AG04450 (cell line): ENCODE data around the gene TCEA2. TPM values are rescaled to one million over a fixed set of nuclear protein-coding genes. Genes with fewer than 3 reads are reported as not detected.
"Not testable (repeated sequence)": the region's sequence is repeated elsewhere in the genome, so short reads cannot be mapped to it uniquely, and the experiment has no call there.

ENCODE experiments used
- CTCF ChIA-PET: fragments of 300-600, 350-600 bp; formaldehyde crosslinking; extraction: SDS; loops from one replicate; lab custom pipeline; 2022; ENCODE audit warnings: antibody characterized with exemption, inconsistent platforms; lab: Charles Lee
- POLR2A ChIA-PET: fragments of 350-600 bp; formaldehyde crosslinking; extraction: SDS; loops from one replicate; lab custom pipeline; 2021; ENCODE audit warnings: antibody characterized with exemption, inconsistent platforms; lab: Yijun Ruan, JAX
- DNase-seq: peaks from one replicate; pipeline ENCODE4 v3.0.0-alpha.2; 2011; ENCODE audit warnings: low read depth, low spot score
- H3K27ac ChIP-seq: one replicate; pipeline ENCODE4 v1.5.1; 2012; ENCODE audit warnings: low read depth, low read length, control low read depth
- H3K27me3 ChIP-seq: one replicate; pipeline ENCODE4 v1.6.0; 2012; ENCODE audit warnings: low read length; ENCODE audit not compliant: control insufficient read depth, insufficient read depth
- H3K4me3 ChIP-seq: 2 replicates; pipeline ENCODE4 v1.5.1; 2011; ENCODE audit warnings: mild to moderate bottlenecking, low read depth, low read length, control low read depth
- H3K9me3 ChIP-seq: 2 replicates; pipeline ENCODE4 v1.5.1; 2012; ENCODE audit warnings: low read length; ENCODE audit not compliant: control insufficient read depth, insufficient read depth
- polyA plus RNA-seq: library from polyadenylated mRNA; depleted of rRNA; stranded (reverse); fragments of >200 nt; gene quantifications from 2 replicates; pipeline ENCODE4 v1.2.3, GENCODE V29; 2011
- TF ChIP-seq, protein P1 (sequence below): IDR thresholded peaks from 2 replicates; pipeline ENCODE4 v1.5.1; 2011; ENCODE audit warnings: low read depth, low read length, control low read depth, inconsistent platforms

Gene TCEA2
- polyA plus RNA-seq, 1 experiment = 12.8 TPM

DNA sequence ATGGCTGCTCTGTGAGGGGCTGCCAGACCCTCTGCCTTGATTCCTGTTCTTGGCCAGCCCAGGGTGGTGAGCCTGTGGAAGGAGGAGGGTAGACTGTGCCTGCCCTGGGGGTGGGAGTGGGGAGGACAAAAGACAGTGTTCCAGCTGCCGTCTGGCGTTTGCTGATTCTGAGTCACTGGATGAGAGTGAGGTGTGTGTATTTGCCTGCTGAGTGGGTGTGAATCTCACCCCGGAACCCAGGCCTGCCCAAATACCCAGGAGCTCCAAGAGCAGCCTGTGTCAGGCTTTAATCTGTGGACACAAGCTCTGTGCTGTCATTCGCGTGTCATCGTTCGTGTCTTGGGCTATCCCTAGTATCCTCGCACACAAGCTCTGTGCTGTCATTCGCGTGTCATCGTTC is 23.8 kb downstream of the TCEA2 start:
- CTCF ChIA-PET = no interaction called here
- DNase-seq = no peak

DNA sequence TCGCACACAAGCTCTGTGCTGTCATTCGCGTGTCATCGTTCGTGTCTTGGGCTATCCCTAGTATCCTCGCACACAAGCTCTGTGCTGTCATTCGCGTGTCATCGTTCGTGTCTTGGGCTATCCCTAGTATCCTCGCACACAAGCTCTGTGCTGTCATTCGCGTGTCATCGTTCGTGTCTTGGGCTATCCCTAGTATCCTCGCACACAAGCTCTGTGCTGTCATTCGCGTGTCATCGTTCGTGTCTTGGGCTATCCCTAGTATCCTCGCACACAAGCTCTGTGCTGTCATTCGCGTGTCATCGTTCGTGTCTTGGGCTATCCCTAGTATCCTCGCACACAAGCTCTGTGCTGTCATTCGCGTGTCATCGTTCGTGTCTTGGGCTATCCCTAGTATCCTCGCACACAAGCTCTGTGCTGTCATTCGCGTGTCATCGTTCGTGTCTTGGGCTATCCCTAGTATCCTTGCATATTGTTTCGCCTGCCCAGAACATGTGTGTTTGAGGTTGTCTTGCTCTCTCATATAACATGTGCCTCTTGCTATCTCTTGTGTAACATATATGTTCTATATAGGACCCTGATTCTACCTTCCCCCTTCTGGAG is 24.3 kb downstream of the TCEA2 start:
- POLR2A ChIA-PET, CTCF ChIA-PET, DNase-seq, H3K27ac ChIP-seq, H3K4me3 ChIP-seq: not testable (repeated sequence)
- H3K9me3 ChIP-seq = peaks cover 15% of the 10 kb centered on the region
- peaks cover 39% of the 10 kb centered on the region for H3K27me3 ChIP-seq

More for the DNA sequence above, 23.8 kb downstream of the TCEA2 start:
- H3K4me3 ChIP-seq = no peak overlapping the region
- H3K9me3 ChIP-seq = peaks cover 15% of the 10 kb centered on the region
- POLR2A ChIA-PET = interaction anchor here (0.6 kb wide), 1 partner anchor 137 kb away, joined by 3 read pairs; no protein-coding TSS in a partner anchor
- TF ChIP-seq, protein P1, sequence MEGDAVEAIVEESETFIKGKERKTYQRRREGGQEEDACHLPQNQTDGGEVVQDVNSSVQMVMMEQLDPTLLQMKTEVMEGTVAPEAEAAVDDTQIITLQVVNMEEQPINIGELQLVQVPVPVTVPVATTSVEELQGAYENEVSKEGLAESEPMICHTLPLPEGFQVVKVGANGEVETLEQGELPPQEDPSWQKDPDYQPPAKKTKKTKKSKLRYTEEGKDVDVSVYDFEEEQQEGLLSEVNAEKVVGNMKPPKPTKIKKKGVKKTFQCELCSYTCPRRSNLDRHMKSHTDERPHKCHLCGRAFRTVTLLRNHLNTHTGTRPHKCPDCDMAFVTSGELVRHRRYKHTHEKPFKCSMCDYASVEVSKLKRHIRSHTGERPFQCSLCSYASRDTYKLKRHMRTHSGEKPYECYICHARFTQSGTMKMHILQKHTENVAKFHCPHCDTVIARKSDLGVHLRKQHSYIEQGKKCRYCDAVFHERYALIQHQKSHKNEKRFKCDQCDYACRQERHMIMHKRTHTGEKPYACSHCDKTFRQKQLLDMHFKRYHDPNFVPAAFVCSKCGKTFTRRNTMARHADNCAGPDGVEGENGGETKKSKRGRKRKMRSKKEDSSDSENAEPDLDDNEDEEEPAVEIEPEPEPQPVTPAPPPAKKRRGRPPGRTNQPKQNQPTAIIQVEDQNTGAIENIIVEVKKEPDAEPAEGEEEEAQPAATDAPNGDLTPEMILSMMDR = no peak
- no peak overlapping the region for H3K27ac ChIP-seq
- peaks cover 42% of the 10 kb centered on the region for H3K27me3 ChIP-seq

DNA sequence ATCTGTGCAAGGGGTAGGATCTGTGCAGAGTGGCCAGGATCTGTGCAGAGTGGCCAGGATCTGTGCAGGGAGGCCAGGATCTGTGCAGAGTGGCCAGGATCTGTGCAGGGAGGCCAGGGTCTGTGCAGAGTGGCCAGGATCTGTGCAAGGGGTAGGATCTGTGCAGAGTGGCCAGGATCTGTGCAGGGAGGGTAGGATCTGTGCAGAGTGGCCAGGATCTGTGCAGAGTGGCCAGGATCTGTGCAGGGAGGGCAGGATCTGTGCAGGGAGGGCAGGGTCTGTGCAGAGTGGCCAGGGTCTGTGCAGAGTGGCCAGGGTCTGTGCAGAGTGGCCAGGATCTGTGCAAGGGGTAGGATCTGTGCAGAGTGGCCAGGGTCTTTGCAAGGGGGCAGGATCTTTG is 25.6 kb downstream of the TCEA2 start:
- POLR2A ChIA-PET, H3K27ac ChIP-seq, CTCF ChIA-PET, DNase-seq, H3K4me3 ChIP-seq: not testable (repeated sequence)
- Histone ChIP-seq H3K9me3 (peaks cover 15% of the 10 kb centered on the region), H3K27me3 (peaks cover 47% of the 10 kb centered on the region)

DNA sequence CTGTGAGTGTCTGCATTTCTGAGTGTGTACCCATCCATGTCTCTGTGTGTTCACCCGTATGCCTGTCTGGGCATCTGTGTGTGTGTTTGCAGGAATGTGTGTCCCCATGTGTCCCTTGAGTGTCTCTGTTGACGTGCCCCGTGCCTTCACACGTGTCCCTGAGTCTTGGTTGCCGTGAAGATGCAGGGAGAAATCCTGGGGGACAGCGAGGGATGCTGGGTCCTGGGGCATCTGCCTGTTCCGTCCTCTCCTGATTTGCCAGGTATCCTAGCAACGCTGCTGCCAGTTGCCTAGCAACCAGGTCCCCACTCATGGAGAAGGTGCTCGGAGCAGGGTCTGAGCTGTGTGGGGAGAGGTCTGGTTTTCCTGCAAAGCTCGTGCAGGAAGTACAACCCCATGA is 27.2 kb downstream of the TCEA2 start:
- Histone ChIP-seq H3K4me3 (no peak overlapping the region), H3K27me3 (peaks cover 36% of the 10 kb centered on the region), H3K9me3 (peaks cover 11% of the 10 kb centered on the region), H3K27ac (no peak overlapping the region)
- TF ChIP-seq, protein P1 = no peak
- POLR2A ChIA-PET = no interaction called here
- CTCF ChIA-PET = no interaction called here
- no peak for DNase-seq

DNA sequence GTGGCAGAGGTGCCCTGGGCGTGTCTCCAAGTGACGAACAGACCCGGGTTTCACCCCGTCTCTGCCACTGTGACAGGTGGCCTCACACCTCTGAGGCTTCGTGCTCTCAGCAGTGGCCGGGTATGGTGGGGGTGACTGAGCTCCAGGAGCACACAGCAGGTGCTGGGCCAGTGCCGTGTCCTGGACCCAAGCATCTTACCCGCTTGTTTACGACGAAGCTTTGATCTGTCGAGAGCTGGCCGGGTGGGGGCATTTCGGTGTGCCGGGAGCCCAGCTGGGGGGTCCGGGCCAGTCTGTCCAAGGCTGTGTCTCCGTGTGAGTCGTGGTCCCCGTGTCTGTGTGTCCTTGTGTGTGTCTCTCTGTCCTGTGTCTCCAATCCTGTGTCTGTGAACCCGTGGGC is 28.3 kb downstream of the TCEA2 start:
- CTCF ChIA-PET = no interaction called here
- H3K27me3 ChIP-seq = peaks cover 25% of the 10 kb centered on the region
- no peak overlapping the region for H3K27ac ChIP-seq
- TF ChIP-seq, protein P1 = no peak
- no peak overlapping the region for H3K4me3 ChIP-seq
- DNase-seq = no peak
- peaks cover 16% of the 10 kb centered on the region for H3K9me3 ChIP-seq
- POLR2A ChIA-PET = no interaction called here

DNA sequence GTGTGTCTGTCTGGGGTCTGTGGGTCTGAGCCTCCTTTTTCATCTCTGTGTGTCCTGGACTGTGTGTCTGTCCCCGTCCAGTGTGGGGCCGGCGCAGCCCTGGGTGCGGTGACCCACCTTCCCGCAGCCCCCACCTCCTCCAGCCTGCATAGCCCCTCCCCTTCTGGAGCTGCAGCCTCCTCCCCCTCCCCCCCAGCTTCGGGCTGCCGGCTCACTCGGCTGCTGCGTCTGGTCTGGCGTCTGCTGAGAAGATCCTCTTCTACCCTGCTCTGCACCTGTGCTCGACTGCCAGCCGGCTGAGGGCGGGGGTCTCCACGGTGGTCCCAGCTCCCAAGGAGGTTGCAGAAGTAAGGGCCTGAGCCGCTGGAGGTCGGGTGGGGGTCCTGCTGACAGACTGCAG is 28.8 kb downstream of the TCEA2 start:
- peaks cover 22% of the 10 kb centered on the region for H3K27me3 ChIP-seq
- DNase-seq = no peak
- no peak overlapping the region for H3K27ac ChIP-seq
- ChIA-PET CTCF (no interaction called here), POLR2A (no interaction called here)
- no peak overlapping the region for H3K4me3 ChIP-seq
- TF ChIP-seq, protein P1 = no peak
- H3K9me3 ChIP-seq = peaks cover 14% of the 10 kb centered on the region
